Measurements from ENCODE around the gene GMIP.
A peak's percentile ranks its signal among the peaks of the same experiment; 100 is the strongest.

The GMIP gene

DNA sequence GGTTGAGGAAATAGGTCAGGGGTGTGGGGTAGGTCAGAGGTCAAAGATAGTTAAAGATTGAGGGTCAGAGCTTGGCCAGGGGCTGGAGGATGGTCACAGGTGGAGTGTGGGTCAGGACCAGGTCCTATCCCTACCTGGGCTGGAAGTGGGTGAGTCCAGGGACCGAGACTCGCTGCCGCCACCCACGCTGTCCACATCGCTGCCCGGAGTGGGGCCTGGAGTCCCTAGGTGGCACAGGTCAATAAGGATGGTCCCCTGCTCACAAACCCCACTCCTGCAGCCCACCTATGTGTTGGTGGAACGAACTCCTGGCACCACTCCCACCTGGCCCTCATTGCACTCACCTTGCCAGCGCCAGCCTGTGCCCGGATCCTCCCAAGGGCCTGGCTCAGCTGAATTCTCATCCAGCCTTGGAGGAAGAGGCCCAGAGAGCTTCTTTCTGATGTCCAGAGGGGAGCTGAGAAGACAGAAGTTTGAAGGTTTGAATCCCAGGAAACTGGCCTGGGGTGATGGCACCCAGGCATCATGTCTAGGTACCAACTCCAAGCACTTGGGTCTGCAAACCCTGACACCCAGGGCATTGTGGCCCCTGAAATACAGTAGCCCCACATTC is 6.8 kb downstream of the GMIP start:
- no peak for DNase-seq

DNA sequence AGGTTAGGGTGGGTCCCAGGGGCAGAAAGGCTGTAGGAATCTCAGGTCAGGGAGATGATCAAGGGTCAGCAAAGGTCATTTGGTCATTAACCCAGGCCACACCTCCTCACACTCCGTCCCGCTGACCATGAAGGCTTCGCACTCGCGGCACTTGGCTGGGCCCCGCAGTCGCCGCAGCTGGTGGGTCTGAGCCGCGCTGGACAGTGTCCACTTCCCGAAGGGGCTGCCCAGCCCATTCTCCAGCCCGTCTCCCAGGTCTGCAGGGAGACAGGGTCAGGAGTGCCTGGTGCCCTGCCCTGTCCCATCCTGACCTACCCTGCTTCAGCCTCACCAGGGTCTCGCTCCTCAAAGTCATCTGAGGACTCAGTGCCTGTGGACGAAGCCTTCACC is 8.1 kb downstream of the GMIP start:
- DNase-seq = no peak

DNA sequence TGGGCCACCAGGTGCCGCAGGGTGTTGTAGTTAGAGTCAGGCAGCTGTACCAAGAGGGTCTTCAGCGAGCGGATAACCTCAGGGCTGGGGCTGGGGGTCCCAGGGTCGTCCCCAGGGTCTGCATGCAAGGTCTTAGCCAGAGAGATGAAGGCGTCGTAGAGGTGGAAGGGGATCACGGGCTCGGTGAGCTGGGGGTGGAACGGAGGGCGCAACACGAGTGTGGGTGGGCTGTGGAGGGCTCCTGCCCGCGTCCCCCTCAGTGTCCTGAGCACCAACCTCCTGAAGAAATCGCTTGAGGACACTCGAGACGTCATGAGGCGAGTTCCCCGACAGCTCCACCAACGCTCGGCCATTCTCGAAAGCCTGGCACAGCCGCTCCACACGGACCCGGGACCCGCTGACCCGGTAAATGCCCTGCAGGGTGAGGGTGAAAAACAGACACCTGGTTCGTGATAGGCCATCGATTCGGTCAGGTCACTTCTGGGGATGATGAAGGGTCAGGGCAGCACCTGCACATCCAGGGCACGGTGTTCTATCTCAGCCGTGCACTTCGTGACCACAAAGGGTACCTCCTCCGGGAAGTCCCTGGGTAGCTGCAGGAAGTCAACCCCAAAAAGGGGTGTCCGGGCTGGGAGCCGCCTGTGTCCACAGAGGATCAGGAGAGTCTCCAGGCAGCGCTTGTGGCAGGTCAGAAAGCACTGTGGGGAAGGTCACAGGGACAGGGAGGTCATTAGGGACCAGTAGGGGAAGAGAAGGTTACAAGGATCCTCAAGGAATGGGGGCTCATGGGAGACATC is 8.7 kb downstream of the GMIP start:
- no peak for DNase-seq

DNA sequence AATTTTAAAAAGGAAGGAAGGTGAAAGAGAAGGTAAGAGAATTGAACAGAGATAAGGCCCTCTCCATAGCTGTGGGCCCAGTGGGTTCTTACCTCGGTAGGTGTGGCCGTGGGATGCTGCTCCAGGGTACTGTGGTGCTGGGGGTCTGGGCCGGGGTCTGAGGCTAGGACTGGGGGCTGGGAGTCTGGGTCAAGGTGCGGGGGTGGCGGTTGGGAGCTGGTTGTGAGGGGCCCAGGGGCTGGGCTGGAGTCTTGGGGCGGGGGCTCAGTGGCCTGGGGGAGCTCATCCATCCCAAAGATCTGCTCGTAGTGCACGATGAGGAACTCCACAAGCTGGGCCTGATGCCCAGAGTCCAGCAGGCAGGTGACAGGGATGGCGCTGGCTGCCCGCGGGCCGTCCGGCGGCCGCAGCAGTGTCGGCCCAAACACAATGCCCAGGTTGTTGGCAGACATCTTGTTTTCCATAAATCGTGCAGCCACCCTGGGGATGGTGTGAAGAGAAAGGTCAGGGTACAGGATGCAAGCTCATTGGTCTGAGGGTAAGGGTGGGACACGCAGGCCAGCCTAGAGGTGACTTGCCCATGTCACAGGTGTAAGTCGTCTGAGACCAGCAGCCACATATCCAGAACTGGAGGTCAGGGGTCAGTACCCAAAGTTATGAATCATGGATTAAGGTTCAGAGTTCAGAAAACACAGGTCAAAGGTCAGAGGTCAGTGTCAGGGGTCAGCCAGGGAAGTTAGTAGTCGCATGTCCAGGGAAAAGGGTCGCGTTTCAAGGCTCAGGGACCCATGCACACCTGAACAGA is 9.5 kb downstream of the GMIP start:
- DNase-seq = peak in 1 of 56 donors; percentile 42

DNA sequence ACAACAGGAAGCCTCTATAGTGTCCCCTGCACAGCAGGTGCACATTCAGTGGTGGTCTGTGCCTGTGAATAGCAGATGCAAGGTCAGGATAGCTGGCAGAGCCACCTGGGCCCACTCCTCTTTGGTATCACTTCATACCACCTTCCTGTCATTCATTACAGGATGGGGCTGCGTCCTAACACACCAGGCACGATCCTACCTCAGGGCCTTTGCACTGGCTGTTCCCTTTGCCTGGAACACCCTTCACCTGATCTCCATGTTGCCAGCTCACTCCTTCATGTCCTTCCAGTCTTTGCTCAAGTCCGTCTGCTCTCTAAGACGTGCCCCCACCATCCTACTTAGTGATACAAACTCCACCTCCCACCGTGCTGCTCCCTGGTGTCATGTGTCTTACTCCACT is 10.8 kb downstream of the GMIP start:
- no peak for DNase-seq

DNA sequence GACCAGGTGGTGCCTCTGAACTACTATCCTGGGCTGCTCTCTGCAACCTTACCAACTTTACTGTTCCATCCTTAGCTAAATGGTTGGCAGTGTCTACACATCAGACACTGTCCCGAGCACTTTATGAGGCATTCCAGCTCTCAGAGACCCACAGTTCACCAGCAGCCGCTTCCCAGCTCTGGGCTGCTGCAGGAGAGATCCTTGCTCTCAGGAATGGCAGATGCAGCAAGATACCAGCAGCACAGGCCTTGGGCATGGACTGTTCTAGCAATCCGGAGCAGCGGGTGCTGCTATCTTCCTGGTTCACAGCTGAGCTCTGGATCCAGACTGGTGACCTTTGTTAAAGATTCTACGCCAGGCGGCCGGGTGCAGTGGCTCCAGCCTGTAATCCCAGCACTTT is 12.1 kb downstream of the GMIP start:
- DNase-seq = no peak

DNA sequence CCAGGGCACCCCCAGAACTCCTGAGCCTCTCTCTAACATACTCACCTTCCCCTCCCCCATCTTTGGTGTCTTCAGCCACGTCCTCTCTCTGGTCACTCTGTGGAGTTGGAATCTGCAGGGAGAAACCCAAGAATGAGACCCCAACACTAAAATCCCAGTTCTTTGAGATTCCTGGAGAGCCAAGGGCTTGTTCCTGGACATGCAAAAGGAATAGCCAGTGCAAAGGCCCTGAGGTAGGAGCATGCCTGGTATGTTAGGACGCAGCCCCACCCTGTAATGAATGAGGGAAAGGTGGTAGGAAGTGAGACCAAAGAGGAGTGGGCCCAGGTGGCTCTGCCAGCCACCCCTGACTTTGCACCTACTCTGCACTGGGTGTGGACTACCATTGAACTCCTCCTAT is 13.0 kb downstream of the GMIP start:
- DNase-seq = no peak

DNA sequence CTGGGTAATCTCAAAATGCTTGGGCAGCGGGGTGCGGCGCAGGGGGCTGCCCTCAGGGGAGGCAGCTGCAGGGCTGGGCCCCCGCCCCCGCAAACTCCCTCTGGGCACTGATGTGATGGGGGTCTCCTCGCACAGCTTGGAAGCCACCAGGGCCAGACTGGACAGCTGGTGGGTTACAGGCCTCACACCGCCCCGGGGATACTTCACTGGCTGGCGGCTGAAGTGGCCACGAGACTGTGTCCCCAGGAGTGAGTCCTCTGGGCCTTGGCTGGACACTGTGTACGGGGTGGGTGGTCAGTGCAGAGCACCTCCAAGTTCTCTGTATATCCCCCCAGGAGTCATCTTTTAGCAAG is 13.4 kb downstream of the GMIP start:
- no peak for DNase-seq

DNA sequence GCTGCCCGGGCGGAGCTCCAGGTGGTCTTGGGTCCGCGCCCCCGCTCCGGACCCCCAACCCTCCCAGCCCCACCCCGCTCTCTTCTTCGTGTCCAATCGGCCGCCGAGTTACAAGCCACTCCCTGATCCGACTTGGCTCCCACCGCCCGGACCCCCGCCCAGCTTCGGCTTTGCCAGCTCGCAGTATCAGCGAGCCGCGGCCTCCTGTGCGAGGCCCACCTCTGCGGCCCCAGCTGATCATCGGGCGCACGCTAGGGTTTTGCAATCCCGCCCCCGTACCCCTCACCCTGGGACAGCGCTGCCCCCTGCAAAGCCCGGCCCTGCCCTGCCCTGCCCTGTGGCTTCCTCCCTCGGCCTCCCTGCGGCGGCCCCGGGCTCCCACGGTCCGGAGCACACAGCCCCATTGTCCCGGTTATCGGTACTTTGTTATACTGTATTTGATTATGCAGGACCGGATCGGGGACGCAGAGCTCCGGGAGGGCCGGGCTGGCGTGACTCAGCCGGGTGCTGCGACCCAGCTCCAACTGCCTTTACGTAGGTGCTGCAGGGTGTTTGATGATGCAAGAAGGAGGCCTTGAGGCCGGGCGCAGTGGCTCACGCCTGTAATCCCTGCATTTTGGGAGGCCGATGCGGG is 14.8 kb downstream of the GMIP start:
- DNase-seq = peak in 1 of 56 donors; percentile 40

DNA sequence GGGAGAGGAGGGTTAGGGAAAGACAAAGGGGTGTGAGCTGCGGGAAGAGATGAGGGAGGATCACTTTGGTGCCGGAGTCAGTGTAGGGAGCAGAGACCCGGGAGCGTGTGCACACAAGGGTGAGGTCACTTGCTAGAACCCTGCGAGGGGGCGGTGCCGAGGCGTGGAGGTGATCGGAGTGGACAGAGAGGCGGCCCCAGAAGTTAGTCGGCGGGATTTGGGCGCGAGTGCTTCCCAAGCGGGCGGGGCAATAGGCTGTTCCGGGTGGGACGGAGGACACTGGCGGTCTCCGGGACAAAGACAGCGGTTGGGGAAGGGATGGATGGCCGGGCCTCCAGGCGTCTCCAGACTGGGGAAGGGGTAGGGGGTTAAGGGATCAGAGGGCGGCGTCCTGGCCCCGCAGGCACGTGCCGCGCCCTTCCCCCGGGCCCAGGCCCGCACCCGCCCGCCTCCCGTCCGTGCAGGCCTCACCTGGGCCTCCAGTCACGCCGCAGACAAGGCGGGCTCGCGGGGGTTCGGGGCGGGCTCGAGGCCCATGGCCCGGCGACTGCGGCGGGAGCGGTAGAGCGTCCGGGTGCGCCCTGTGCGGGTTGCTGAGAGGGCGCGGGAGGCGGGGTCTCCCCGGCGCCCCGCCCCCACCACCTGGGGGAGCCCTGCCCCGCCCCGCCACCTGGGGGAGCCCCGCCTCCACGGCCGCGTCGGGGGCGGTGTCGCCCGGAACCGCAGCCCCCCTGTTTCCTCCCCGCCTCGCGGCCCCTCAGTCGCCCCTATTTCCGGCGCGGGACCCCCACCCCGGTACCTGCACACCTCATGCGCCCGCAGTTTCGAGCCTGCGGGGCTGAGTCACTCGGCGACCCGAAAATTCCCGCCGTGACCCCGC is 15.6 kb downstream of the GMIP start, which contains the start of gene LPAR2:
TSS of gene LPAR2 (minus strand) at position 600 of the 880 bp plus-strand sequence. CDS start 945 bp downstream, outside the sequence.
- peak in 1 of 56 donors; percentile 48 for DNase-seq

DNA sequence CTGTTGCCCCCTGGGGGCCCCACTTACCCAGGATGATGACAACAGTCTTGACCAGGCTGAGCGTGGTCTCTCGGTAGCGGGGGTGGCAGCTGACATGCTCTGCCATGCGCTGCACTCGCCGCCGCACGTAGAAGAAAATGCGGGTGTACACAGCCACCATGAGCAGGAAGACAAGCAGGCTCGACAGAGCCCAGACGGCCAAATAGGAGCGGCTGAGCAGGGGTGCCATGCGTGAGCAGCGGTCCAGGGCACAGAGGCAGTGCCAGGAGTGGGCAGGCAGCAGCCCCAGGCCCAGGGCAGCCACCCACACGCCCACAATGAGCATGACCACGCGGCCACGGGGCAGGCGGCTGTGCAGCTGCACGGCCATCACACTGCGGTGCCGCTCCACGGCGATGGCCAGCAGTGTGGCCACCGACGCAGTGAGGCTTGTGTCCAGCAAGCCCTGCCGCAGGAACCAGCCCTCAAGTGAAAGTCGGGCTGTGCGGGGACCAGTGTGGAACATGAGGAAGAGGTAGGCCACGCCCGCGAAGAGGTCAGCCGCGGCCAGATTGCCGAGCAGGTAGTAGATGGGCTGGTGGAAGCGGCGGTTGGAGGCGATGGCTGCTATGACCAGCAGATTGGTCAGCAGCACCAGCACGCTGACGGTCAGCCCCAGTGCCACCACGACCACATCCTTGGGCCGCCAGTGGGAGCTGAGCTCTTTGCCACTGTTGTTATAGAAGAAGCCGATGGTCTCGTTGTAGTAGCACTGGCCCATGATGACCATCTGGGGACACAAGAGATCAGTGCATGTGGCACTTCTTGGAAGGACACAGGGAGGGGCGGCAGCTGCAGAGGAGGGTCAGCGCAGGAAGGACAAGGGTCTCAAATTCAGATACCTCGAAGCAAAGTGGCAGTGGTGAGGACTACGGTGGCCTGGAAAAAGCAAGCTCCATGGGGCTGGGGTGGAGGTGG is 16.7 kb downstream of the GMIP start:
- DNase-seq = no peak

DNA sequence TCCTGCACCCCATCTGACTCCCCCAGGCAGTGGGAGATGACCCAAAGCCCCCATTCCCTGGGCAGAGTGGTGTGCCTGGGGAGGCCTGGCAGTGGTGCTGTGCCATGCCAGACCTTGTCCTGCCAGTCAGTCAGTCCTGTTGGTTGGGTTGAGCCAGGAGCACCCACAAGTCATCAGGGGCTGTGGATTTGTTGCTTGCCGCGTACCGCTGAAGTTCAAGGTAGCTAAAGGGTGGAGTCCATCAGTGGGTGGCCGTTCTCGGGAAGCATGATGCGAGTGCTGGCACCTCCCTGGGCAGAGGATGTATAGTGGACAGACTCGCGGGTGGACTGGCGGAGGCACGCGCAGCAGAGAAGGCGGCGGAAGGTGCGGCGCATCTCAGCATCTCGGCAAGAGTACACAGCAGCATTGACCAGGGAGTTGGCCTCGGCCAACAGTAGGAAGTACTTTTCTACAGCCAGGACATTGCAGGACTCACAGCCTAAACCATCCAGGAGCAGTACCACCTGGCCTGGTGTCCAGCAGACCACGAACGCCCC is 19.4 kb downstream of the GMIP start:
- no peak for DNase-seq

DNA sequence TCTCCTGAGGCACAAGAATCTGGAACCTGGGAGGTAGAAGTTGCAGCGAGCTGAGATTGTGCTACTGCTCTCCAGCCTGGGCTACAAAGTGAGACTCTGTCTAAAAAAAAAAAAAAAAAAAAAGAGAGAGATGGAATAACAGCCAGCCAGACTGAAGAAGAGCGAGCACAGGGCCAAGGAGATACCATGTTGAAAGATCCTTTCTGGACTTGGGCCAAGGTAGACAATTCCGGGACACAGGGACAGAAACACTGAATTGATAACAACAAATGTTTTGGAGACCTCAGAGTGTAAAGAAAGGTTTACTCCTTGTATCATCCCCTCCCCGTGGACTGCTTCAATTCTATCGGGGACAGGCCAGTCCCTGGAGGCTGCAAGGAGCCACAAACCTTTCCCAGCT is 20.1 kb downstream of the GMIP start:
- no peak for DNase-seq

DNA sequence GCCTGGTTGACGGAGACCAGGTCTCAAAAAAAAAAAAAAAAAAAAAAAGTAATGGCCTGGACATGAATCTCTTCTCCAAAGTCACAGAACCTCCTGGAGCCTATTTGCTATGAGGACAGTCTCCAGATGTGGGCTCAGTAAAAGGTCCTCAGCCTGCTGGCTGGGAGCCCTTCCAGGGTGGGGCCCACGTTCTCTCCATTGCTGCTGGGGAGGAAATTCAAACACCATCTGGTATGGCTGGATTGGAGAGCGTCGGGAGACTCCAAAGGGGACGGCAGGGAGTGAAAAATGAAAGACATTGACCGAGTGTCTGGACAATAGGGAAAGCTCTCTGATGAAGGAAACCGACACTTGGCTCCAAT is 23.6 kb downstream of the GMIP start:
- DNase-seq = no peak

DNA sequence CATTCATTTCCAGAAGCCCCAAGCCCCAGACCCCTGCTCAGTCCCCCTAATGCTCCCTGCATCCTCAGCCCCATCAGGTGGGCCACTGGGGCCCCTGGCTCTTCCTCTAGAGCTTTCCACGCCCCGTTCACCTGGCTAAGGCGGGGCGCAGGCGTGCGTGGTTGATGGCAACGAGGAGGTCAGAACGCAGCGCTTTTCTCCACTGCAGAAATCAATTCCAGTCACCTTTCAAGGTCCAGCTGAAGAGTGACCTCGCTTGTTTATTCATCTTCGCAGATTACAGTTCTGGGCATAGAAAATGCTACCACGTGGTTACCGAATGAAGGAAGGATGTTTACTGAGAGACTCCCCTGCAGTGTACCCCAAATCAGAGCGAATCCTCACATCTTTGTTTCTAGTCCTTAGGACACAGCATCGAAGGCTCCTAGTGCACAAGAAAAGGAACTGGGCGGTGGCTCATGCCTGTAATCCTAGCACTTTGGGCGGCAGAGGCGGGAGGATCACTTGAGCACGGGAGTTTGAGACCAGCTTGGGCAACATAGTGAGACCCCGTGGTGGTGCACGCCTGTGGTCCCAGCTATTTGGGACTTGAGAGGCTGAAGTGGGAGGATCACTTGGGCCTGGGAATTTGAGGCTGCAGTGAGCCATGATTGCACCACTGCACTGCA is 24.1 kb downstream of the GMIP start:
- DNase-seq = no peak

DNA sequence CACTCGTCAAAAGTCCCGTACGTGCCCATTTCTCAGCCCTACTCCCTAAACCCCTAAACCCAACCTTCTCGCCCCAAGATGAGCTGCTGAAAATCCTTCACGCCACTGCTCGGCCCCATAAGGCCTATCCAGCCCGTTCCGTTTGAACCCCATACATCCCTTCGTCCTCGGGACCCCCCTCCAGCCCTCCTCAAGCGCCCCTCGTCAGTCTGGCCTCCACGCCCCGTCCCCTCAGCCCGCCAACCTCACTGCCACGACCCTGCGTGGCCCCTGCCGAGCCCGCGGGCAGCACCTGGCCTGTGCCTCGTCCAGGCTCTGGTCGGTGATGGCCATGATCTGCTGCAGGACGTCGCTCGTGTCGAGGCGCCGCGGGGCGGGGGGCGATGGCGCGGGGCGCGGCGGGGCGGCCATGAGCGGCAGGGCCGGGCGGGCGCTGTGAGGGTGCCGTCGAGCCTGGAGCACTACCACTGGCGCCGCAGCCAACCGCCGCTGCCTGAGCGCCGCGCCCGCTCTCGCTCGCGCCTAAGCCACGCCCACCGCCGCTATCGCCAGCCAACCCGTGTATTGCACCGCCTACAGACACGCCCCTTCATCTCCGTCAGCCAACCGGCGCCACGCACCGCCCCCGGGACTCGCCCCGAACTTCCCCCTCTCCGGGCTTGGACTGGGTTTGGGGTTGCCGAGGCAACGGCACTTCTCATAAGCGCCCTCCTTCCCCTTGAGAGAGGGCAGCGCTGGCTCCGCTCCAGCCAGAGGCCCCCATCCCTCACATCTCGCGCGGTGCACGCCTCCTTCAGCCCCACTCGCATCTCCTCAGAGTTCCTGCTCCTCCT is 25.0 kb downstream of the GMIP start, which contains the start of gene PBX4:
TSS of gene PBX4 (minus strand) at position 469 of the 833 bp plus-strand sequence. CDS start at position 411, 58 bp downstream.
- peak; percentile 16 to 94 (median 86) for DNase-seq

DNA sequence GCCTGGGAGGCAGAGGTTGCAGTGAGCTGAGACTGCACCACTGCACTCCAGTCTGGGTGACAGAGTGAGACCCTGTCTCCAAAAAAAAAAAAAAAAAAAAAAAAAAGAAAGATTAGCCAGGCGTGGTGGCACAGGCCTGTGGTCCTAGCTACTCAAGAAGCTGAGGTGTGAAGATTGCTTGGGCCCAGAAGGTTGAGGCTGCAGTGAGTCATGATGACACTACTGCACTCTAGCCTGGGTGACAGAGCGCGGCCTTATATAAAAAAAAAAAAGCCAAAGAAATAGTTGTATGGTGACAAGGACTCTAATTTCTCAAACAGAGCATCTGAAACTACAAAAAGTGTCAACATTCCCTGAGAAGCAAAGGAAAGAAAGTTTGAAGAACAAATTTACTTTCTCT is 28.4 kb downstream of the GMIP start:
- DNase-seq = no peak

DNA sequence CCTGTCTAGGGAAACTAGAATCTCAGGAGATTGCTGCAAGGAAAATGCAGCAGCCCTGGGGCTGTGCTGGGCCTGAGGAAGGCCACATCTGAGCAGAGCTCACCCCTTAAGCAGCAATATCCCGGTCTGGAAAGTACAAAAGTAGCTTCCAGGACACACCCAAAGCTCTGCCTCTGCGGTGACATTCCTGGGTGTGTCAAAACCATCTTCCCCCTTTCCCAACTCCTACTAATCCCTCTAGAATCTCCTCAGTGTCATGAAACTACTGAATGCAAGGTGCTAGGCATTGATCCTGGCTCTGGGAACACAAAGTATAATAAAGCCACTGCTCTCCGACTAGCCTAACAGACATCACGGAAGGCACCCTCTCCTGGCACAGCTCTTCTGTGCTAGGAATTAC is 30.0 kb downstream of the GMIP start:
- no peak for DNase-seq
